ENCODE data around the gene CHST15. TPM values are rescaled to one million over a fixed set of nuclear protein-coding genes. Genes with fewer than 3 reads are reported as not detected.

Gene CHST15
- total RNA-seq, 4 donors from 2014 or later, result 4.0 to 23.0 (median 13.8) TPM

DNA sequence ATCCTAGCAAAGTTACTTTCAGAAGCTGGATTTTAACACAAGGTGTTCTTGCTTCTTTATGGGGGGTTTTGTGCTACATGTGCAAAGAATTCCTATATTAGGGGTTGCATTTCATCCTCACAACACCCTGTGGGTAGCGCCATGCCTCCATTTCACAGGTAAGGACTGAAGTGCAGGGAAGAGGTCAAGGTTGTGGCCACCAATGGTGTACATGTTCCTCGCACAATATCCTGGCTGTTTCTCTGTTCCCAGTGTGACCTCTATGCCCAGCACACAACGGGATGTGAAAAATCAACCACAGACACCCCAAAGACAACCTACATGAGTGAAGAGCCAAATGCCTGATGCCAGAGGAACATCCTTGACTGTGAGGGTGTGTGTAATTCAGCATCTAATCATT is 80.8 kb downstream of the CHST15 start:
- peaks cover 0 to 12% (median 0%) of the 10 kb centered on the region in 3 donors for H3K9me3 ChIP-seq
- intact Hi-C loops (cut with DNase I), result no loop called here
- peaks cover 0 to 8% (median 4%) of the 10 kb centered on the region in 3 donors for H3K4me1 ChIP-seq
- WGBS, 2 donors, result 68 to 100% methylated on average over 3 of the region's 3 CpGs
- no peak overlapping the region for H3K27ac ChIP-seq
- no peak for TF ChIP-seq POLR2A (IDR thresholded peaks at IDR 0.05)
- TF ChIP-seq, protein P1, sequence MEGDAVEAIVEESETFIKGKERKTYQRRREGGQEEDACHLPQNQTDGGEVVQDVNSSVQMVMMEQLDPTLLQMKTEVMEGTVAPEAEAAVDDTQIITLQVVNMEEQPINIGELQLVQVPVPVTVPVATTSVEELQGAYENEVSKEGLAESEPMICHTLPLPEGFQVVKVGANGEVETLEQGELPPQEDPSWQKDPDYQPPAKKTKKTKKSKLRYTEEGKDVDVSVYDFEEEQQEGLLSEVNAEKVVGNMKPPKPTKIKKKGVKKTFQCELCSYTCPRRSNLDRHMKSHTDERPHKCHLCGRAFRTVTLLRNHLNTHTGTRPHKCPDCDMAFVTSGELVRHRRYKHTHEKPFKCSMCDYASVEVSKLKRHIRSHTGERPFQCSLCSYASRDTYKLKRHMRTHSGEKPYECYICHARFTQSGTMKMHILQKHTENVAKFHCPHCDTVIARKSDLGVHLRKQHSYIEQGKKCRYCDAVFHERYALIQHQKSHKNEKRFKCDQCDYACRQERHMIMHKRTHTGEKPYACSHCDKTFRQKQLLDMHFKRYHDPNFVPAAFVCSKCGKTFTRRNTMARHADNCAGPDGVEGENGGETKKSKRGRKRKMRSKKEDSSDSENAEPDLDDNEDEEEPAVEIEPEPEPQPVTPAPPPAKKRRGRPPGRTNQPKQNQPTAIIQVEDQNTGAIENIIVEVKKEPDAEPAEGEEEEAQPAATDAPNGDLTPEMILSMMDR (IDR thresholded peaks at IDR 0.05), result no peak
- no peak overlapping the region for H3K4me3 ChIP-seq
- H3K36me3 ChIP-seq, result peaks cover 11 to 61% (median 12%) of the 10 kb centered on the region in 3 donors
- no peak for DNase-seq
- H3K27me3 ChIP-seq, result no peaks in the 10 kb centered on the region

DNA sequence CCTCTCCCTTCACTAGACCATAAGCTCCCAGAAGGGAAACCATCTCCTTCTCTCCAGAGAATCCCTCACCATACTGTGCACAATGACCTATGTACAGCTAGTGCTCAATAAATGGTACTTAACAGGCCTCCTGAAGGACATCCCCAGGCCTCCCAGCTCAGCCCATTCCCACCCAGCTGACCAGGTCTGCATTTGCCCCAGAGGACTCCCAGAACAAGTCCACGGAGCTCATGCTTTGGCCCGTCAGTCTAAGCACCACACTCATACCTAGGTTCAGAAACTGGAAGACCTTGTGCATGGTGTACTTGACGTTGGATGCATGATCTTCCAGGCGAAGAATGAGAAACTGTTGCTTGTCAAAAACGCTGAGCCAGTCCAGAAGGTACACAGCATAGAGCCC is 81.3 kb downstream of the CHST15 start:
- Histone ChIP-seq H3K27me3 (no peaks in the 10 kb centered on the region), H3K4me1 (peaks cover 0 to 9% (median 4%) of the 10 kb centered on the region in 3 donors)
- 94 to 100% methylated on average over 1 to 4 of the region's 5 CpGs for WGBS, 2 donors

GRCh38 chr10:124011464-124011863 is 81.9 kb downstream of the CHST15 start:
- no peak overlapping the region for H3K27ac ChIP-seq
- peaks cover 0 to 15% (median 7%) of the 10 kb centered on the region in 3 donors for H3K4me1 ChIP-seq
- H3K9me3 ChIP-seq, result peaks cover 0 to 12% (median 0%) of the 10 kb centered on the region in 3 donors
- intact Hi-C loops (cut with DNase I), result no loop called here
- DNase-seq, result no peak
- no peaks in the 10 kb centered on the region for H3K27me3 ChIP-seq
- H3K36me3 ChIP-seq, result peaks cover 11 to 65% (median 12%) of the 10 kb centered on the region in 3 donors
- no peak overlapping the region for H3K4me3 ChIP-seq
- WGBS, 2 donors, result 44 to 48% methylated on average over 5 to 9 of the region's 11 CpGs
- TF ChIP-seq, protein P1 (IDR thresholded peaks at IDR 0.05), result no peak
- no peak for TF ChIP-seq POLR2A (IDR thresholded peaks at IDR 0.05)

More for the DNA sequence above, 81.3 kb downstream of the CHST15 start:
- peaks cover 11 to 65% (median 12%) of the 10 kb centered on the region in 3 donors for H3K36me3 ChIP-seq
- TF ChIP-seq, protein P1 (IDR thresholded peaks at IDR 0.05), result no peak
- no peak for TF ChIP-seq POLR2A (IDR thresholded peaks at IDR 0.05)
- DNase-seq, result no peak
- peaks cover 0 to 12% (median 0%) of the 10 kb centered on the region in 3 donors for H3K9me3 ChIP-seq
- no peak overlapping the region for H3K4me3 ChIP-seq
- H3K27ac ChIP-seq, result no peak overlapping the region
- intact Hi-C loops (cut with DNase I), result no loop called here

- Histone ChIP-seq H3K4me3 (no peak overlapping the region), H3K27me3 (no peaks in the 10 kb centered on the region), H3K27ac (peak overlapping the region in 2 of 4 donors; percentile 11 to 53), H3K4me1 (peaks cover 0 to 23% (median 15%) of the 10 kb centered on the region in 3 donors), H3K36me3 (peaks cover 11 to 65% (median 12%) of the 10 kb centered on the region in 3 donors), H3K9me3 (peaks cover 0 to 12% (median 0%) of the 10 kb centered on the region in 3 donors)
- WGBS, 2 donors, result 79 to 97% methylated on average over 8 to 9 of the region's 22 CpGs
- intact Hi-C loops (cut with DNase I), result no loop called here
- DNase-seq, result no peak
- TF ChIP-seq, protein P1 (IDR thresholded peaks at IDR 0.05), result no peak
- TF ChIP-seq POLR2A (IDR thresholded peaks at IDR 0.05), result no peak
These were observed 82.8 kb downstream of the CHST15 start for GRCh38 chr10:124010563-124011131.

GRCh38 chr10:124010024-124010423 is 83.4 kb downstream of the CHST15 start:
- H3K36me3 ChIP-seq, result peaks cover 11 to 65% (median 12%) of the 10 kb centered on the region in 3 donors
- TF ChIP-seq POLR2A (IDR thresholded peaks at IDR 0.05), result no peak
- TF ChIP-seq, protein P1 (IDR thresholded peaks at IDR 0.05), result no peak
- 97% methylated on average over 15 to 20 of the region's 20 CpGs for WGBS, 2 donors
- H3K27ac ChIP-seq, result peak overlapping the region in 2 of 4 donors; percentile 53 to 77
- no peaks in the 10 kb centered on the region for H3K27me3 ChIP-seq
- peaks cover 0 to 29% (median 15%) of the 10 kb centered on the region in 3 donors for H3K4me1 ChIP-seq
- H3K9me3 ChIP-seq, result peaks cover 0 to 12% (median 0%) of the 10 kb centered on the region in 3 donors
- H3K4me3 ChIP-seq, result no peak overlapping the region
- no peak for DNase-seq
- intact Hi-C loops (cut with DNase I), result no loop called here
